ENCODE results near the gene REPS1. TPM values are rescaled to one million over a fixed set of nuclear protein-coding genes. Genes with fewer than 3 reads are reported as not detected.

REPS1 gene
- total and polyA plus RNA-seq, 8 donors: 14.1 to 26.2 (median 19.0) TPM

DNA sequence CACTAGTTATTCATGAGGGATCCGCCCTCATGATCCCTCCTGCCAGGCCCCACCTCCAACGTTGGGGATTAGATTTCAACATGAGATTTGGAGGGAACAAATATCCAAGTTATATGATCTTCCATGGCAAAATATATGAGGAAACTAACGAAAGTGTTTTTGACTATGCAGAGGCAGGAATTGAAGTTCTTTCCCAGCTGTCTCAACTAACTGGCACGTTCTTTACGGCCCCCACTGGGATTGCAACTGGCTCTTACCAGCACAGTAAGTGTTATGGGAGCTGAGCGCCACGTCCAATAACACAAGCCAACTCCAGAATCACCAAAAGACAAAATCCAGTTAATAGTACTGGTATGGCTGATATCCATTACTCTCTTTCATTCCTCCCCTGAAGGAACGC lies 125.6 kb downstream of the REPS1 start:
- H3K9me3 ChIP-seq: no peaks in the 10 kb centered on the region
- 65 to 67% methylated on average over 8 of the region's 8 CpGs for WGBS, 2 donors
- H3K4me1 ChIP-seq: no peaks in the 10 kb centered on the region
- H3K4me3 ChIP-seq: no peak overlapping the region
- FAIRE-seq: no peak
- intact Hi-C loops (cut with DNase I): no loop called here
- TF ChIP-seq, protein P1, sequence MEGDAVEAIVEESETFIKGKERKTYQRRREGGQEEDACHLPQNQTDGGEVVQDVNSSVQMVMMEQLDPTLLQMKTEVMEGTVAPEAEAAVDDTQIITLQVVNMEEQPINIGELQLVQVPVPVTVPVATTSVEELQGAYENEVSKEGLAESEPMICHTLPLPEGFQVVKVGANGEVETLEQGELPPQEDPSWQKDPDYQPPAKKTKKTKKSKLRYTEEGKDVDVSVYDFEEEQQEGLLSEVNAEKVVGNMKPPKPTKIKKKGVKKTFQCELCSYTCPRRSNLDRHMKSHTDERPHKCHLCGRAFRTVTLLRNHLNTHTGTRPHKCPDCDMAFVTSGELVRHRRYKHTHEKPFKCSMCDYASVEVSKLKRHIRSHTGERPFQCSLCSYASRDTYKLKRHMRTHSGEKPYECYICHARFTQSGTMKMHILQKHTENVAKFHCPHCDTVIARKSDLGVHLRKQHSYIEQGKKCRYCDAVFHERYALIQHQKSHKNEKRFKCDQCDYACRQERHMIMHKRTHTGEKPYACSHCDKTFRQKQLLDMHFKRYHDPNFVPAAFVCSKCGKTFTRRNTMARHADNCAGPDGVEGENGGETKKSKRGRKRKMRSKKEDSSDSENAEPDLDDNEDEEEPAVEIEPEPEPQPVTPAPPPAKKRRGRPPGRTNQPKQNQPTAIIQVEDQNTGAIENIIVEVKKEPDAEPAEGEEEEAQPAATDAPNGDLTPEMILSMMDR (IDR thresholded peaks at IDR 0.05): no peak
- H3K27me3 ChIP-seq: no peaks in the 10 kb centered on the region
- no peak overlapping the region for H3K27ac ChIP-seq
- no peak for DNase-seq
- no peak for ATAC-seq
- H3K36me3 ChIP-seq: no peaks in the 10 kb centered on the region

DNA sequence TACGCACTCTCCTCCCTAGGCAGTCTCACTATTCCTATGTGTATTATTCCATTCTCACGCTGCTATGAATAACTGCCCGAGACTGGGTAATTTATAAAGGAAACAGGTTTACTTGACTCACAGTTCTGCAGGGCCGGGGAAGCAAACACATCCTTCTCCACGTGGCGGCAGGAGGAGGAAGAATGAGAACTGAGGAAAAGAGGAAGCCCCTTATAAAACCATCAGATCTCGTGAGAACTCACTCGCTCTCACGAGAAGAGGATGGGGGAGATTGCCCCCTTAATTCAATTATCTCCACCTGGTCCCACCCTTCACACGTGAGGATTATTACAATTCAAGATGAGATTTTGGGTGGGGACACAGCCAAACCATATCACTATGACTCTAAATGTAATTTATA lies 130.3 kb downstream of the REPS1 start:
- DNase-seq (no peak), FAIRE-seq (no peak), ATAC-seq (no peak)
- intact Hi-C loops (cut with DNase I): no loop called here
- Histone ChIP-seq H3K9me3 (no peaks in the 10 kb centered on the region), H3K27me3 (no peaks in the 10 kb centered on the region), H3K4me1 (no peaks in the 10 kb centered on the region), H3K36me3 (no peaks in the 10 kb centered on the region), H3K27ac (no peak overlapping the region), H3K4me3 (no peak overlapping the region)
- TF ChIP-seq, protein P1 (IDR thresholded peaks at IDR 0.05): no peak
- WGBS, 2 donors: 56 to 65% methylated on average over 10 of the region's 10 CpGs

DNA sequence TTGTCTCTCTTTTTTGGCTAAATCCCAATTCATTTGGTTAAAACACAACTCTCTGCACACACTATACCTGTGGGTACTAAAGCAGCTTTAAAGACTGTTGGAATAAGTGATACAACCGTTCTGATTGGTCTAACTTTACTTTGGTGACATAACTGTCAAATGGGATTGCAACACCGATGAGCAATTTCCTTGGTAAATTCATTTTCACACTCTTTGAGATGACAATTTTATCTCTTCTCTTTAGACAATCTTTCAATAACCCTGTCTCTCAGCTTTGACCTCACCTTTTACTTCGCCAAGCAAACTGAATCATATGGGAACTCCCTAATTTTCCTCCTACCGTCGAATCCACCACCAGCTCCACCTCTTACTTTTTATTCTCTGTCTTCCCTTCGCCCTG lies 131.4 kb downstream of the REPS1 start:
- H3K27ac ChIP-seq: no peak overlapping the region
- ATAC-seq: no peak
- no peaks in the 10 kb centered on the region for H3K9me3 ChIP-seq
- H3K36me3 ChIP-seq: no peaks in the 10 kb centered on the region
- no peak overlapping the region for H3K4me3 ChIP-seq
- DNase-seq: no peak
- WGBS, 2 donors: 73 to 76% methylated on average over 6 of the region's 6 CpGs
- TF ChIP-seq, protein P1 (IDR thresholded peaks at IDR 0.05): no peak
- H3K27me3 ChIP-seq: no peaks in the 10 kb centered on the region
- intact Hi-C loops (cut with DNase I): no loop called here
- no peaks in the 10 kb centered on the region for H3K4me1 ChIP-seq
- no peak for FAIRE-seq

Other genes starting within 250 kb of the REPS1 start
- gene CCDC28A, start 214.5 kb downstream of the REPS1 start, total RNA-seq: 10 to 100 TPM; 11.3 to 18.5 (median 12.7) TPM
- gene CCDC28A, start 214.5 kb downstream of the REPS1 start, polyA plus RNA-seq: 10 to 100 TPM; 12.4 to 21.3 TPM
- gene ECT2L, start 192.2 kb downstream of the REPS1 start, total RNA-seq: under 1 TPM in 2 of 6 donors, not detected in 4; 0.03 TPM
- gene ECT2L, start 192.2 kb downstream of the REPS1 start, polyA plus RNA-seq: under 1 TPM in 1 of 2 donors, not detected in 1; 0.05 TPM
- gene ABRACL, start 40.5 kb upstream of the REPS1 start, total RNA-seq: 10 to 100 TPM in 2 of 6 donors, 1 to 10 TPM in 4; 3.8 to 19.2 (median 6.1) TPM
- gene ABRACL, start 40.5 kb upstream of the REPS1 start, polyA plus RNA-seq: 10 to 100 TPM; 10.3 to 14.0 TPM
- gene HECA, start 146.8 kb upstream of the REPS1 start, total RNA-seq: 10 to 100 TPM in 2 of 6 donors, 1 to 10 TPM in 4; 6.6 to 16.3 (median 7.6) TPM
- gene HECA, start 146.8 kb upstream of the REPS1 start, polyA plus RNA-seq: 1 to 10 TPM; 3.2 to 4.3 TPM